Bone marrow (tissue), 2 donors: ENCODE measurements around the gene C22orf39.
"Not testable (repeated sequence)": the region's sequence is repeated elsewhere in the genome, so short reads cannot be mapped to it uniquely, and the experiment has no call there.

Source experiments
- DNase-seq, 2 donors: peaks; one replicate each; lab custom pipeline; 2025; lab: John Stamatoyannopoulos, UW

C22orf39 gene

DNA sequence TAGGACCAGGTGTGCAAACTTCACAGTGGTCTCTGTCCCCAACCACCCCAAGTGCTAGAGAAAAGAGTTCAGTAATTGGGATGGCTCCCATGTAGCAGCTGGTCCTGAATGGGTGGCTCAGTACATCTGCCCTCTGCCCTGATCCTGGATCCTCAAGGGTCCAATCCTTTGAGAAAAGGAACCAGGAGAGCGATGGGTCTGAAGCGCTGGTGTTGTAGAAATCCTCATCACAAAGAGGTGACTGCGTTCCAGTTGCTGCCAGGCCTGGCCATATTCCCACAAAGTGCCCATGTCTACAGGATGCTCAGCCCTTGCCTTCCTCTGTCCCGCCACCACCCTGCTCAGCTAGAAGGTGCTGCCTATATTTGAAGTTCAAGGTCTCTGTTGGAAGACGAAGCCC, 6.2 kb upstream of the C22orf39 start:
- no peak for DNase-seq

GRCh38 chr22:19451570-19451969, 4.1 kb upstream of the C22orf39 start:
- no peak for DNase-seq

DNA sequence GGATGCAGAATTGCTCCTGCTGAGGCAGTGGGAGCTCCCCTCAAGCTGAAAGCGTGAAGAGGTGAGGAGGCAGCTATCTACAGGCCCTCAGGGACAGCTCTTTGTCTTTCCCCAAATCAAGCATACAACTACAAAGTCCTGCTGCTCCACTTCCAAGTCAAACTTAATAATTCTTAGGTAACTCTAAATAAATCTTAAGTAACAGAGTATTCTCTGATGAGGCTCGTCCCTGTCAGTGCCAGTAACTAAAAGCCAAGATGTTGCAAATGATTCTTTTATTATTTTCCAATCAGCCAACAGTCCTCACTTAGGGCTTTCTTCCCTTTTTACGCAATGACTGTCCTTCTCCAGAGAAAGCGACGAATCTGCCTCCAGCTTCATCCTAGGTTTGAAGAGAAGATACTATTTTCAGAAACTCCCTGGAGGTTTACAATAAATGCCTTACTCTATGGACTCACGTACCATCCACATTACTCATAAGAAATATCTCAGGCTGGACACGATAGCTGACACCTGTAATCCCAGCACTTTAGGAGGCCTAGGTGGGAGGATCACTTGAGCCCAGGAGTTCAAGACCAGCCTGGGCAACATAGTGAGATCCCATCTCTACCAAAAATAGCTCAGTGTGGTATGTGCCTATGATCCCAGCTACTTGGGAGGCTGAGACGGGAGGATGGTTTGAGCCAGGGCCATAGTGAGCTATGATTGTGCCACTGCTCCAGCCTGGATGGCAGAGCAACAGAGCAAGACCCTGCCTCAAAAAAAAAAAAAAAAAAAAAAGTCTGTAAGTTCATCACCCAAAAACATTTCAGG, 3.1 kb upstream of the C22orf39 start:
- no peak for DNase-seq

DNA sequence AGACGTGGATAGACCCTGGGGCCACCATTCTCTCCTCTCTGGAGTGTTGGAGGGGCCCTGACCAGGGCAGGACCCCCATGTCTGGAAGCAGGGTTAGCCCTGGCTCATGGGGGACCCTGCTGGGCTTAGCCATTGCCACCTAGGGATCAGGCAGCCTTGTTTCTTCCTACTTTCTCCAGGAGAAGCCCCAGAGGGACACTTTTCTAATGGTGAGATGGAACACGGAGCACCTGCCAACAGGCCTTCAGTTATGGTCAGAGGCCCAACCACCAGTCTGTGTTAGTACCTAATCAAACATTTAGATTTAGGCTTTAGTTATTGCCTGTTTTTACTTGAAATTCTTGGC, 1.9 kb upstream of the C22orf39 start:
- DNase-seq = no peak

DNA sequence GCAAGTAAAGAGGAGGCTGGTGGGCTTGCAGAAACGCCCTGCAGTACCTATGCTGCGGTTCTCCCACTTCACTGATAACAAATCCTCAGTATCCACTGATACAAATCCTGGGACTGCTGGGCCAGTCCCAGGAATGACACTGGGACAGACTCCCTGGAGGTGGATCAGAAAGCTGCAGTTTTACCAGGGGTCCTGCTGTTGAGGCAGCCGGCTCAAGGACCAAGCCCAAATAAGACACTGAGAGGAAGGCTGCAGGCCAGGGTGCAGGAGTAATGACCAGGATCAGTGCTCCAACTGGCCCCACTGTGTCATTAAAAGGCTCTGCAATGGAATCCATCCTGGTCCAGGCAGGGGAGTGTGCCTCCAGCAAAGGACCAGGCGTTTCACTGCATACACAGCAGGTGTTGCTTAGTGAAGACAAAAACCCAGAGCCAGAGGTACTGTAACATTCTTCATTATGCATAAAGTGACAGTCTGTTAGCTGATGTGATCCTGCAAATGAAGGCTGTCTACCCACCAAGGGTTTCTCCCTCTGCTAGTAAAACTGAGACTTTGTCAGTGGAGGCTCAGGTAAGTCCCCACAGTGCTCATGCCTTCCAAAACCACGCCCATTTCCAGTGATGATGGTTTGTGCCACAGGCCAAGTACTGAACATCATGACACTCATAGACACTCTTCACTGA, 1.4 kb upstream of the C22orf39 start:
- DNase-seq = no peak

DNA sequence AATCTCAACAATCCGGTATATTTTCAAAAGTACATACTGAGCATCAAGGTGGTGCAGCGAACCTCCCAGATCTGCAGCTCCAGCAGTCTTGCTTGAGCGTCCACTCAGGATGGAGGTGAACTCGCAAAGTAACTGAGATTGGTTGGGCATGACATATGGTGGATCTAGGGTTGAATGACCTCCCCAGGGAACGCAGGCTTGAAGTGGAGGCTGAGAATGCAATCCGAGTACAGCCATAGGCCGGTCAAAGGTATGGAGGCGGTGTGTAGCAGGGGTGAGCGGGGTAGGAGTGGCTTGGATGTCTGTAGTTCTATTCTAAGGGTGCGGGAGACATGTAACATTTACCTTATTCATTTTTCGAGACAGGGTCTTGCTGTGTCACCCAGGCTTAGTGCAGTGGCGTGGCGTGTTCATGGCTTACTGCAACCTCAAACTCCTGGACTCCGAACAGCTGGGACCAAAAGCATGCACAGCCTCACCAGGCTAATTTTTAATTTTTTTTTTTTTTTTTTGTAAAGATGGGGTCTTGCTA, 631 bp upstream of the C22orf39 start:
- DNase-seq = no peak

DNA sequence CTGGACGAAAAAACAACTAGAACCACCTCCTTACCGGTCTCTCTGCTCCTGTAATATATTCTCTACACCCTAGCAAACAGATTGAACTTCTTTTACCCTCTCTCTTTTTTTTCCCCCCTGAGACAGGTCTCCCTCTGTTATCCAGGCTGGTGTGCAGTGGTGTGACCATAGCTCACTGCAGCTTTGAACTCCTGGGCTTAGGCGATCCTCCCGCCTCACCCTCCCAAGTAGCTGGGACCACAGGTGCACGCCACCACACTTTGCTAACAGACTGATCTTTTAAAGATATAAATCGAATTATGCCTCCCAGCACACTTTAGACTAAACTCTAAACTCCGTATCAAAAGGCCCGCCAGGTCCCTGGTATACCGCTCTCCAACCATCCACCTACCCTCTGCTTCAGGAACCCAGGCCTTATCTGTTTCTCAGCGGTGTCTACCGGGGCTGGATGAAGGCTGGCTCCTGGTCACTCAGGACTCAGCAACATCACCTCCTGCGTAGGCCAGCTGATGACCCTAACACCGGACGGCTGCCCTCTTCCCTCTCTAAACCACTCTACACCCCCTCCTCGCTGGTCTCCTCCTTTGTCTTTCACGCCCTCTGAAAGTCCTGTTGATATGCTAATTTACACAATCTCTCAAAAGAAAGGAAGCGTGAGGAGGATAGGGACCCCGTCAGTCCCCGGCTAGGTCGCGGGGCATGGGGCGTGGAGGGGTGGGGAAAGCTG, 745 bp downstream of the C22orf39 start:
- no peak for DNase-seq

GRCh38 chr22:19445279-19445982, 2.1 kb downstream of the C22orf39 start:
- DNase-seq = not testable (repeated sequence)

GRCh38 chr22:19443544-19444211, 3.8 kb downstream of the C22orf39 start:
- DNase-seq = no peak

DNA sequence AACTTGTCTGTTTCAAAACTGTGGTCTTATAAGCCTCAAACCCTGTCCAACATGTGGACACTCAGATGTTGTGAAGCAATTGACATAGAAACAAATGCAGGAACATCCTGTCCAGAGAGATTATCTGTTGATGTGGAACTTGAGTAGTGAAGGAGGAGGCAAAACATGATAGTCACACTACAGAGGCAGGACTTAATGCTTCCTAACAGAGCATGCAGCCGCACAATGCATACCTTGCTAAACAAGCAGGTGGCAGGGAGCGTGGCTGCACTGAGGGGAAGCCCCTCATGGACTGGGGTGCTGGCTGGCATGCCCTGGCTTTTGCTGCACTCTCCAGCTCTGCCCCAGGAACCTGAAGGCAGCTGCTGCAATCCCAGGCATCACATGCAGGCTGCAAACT, 5.3 kb downstream of the C22orf39 start:
- DNase-seq = no peak

DNA sequence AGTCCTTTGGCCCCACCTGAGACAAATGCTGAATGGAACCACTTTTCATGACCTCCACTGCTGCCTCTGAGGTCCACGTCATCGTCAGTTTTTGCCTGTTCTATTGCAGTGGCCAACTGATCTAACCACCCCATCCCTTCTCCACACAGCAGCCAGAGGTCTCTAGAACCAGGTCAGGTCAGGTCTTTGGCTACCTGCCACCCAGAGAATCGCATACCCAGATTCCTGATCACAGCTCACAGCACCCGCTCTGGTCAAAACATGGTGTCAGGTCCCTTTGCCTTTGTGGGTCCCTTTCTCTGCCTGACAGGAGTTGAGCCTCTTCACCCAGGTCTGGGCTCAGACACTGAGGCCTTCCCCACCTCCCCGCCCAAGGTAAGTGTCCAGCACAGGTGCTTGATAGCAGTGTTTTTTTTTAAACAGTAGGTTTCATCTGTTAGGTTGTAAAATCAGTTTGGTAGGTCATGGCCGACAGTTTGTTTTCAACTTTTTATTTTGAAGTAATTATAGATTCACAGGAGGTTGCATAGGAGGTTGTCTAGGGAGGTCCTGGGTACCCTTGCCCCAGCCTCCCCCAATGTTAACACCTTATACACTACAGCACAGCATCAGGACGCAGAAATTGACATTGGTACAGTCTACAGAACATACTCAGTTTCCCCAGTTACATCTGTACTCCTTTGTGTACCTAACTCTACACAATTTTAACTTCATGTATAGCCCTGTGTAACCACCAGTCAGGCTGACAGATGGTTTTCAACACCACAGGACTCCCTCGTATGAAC, 6.9 kb downstream of the C22orf39 start:
- no peak for DNase-seq

- no peak for DNase-seq
Measured at GRCh38 chr22:19438298-19438697, 9.2 kb downstream of the C22orf39 start.

DNA sequence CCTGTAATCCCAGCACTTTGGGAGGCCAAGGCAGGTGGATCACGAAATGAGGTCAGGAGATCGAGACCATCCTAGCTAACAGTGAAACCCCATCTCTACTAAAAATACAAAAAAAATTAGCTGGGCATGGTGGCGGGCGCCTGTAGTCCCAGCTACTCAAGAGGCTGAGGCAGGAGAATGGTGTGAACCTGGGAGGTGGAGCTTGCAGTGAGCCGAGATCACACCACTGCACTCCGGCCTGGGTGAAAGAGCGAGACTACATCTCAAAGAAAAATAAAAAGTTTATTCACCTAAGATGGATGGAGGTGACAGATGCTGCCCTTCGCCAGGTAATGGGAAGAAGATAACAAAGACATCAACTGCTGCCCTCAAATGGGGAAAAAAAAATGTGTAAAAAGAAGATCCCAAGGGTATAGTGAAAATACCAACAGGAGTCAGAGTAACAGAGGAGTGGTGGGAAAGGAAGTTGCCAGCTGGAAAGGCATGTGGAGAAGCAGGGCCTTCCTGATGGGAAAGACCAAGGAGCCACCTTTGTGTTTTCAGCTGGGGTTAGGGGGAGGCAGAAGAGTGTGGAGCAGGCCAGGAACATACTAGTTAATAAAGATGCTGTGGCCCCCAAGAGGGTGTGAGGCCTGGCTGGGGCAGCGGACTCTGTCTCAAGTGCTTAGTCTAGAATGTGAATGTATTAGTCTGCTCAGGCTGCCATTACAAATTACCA, 10.9 kb downstream of the C22orf39 start:
- DNase-seq = not testable (repeated sequence)

DNA sequence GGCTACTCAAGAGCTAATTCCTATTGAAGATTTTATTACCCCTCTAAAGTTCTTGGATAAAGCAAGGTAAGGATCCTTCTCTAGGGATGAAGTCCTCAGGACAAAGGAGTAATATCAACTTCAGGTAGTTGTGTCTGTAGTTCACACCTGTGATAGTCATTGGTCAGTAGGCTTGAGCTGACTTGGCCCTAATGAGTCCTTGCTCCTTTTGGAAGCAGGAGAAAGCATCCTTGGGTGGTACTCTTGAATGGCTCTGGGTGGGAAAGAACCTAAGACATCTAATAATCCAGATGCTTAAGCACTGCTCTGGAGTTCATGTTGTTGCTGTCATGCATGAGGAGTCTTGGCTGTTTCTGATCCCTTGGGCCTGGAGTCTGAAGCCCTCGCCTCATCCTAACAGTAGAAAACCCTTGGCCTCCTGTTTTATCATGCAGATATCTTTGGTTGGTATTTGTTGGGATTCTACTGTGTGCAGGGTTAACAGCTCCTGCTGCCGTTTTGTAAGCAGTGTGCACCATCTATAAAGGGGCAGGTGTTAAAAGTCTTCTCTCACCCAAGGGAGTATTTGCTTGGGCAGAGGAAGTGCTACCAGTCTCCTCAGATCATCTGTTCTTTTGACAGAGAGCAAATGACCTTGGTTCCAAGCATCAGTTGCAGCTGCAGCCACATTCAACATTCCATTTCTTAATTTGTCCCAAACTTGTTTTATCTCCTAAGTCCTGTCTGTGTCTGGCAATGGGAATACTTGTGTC, 12.5 kb downstream of the C22orf39 start:
- DNase-seq = no peak

DNA sequence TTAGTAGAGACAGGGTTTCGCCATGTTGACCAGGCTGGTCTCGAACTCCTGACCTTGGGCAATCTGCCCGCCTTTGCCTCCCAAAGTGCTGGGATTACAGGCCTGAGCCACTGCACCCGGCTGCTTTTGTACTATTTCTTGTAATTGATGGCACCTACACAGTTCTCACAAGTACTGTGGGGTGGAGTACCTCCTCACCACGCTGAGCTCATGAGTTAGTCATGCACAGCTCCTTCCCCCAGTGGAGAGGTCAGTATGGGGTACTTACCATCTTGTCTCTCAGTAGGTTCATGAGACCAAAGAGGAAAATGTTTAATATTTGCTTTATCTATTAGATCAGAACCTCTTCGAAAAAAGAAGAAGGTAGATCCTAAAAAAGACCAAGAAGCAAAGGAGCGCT, 13.1 kb downstream of the C22orf39 start:
- no peak for DNase-seq

- peak; percentile 72 to 79 for DNase-seq
Measured at GRCh38 chr22:19432133-19432851, 15.2 kb downstream of the C22orf39 start, which contains the start of gene MRPL40. MRPL40 (plus strand) TSS chr22:19432545; CDS start chr22:19432555, 10 bp downstream.

GRCh38 chr22:19431649-19432132, 15.8 kb downstream of the C22orf39 start, which contains the start of gene HIRA:
HIRA (minus strand) TSS chr22:19431733; CDS start chr22:19431476, 257 bp downstream.
- peak; percentile 23 to 86 for DNase-seq

- DNase-seq = peak in 1 of 2 donors; percentile 28
Measured at GRCh38 chr22:19430890-19431541, 16.5 kb downstream of the C22orf39 start.
